PC-9 (cell line): ENCODE data around the gene MYOM1. TPM values are rescaled to one million over a fixed set of nuclear protein-coding genes. Genes with fewer than 3 reads are reported as not detected.
"Not testable (repeated sequence)": the region's sequence is repeated elsewhere in the genome, so short reads cannot be mapped to it uniquely, and the experiment has no call there.

ENCODE experiments used
- BruUV-seq: library from RNA; stranded (reverse); fragments of 400-500 nt; replicated peaks from 2 replicates; lab custom pipeline; 2021; lab: Mats Ljungman, UMichigan
- CTCF ChIA-PET: fragments of 300-600 bp; sonication (Branson Sonifier 250); formaldehyde crosslinking; loops from one replicate; lab custom pipeline; 2022; ENCODE audit warnings: antibody characterized with exemption; lab: Charles Lee
- POLR2A ChIA-PET: fragments of 300-600 bp; sonication (Branson Sonifier 250); formaldehyde crosslinking; loops from one replicate; lab custom pipeline; 2022; ENCODE audit warnings: antibody characterized with exemption; ENCODE audit not compliant: unreplicated experiment; lab: Charles Lee
- DNase-seq, 2 experiments: peaks; one replicate each; pipeline versions ENCODE4 v3.0.0 to v3.0.0-alpha.2; 2015 to 2022; ENCODE audit warnings: mixed read lengths in 1 of 2
- H2AFZ ChIP-seq: fragments of 200-600 bp; sonication (generic); 2 replicates; pipeline ENCODE4 v1.8.1; 2017; ENCODE audit warnings: antibody characterized with exemption
- H3F3A ChIP-seq: fragments of 200-600 bp; sonication (generic); 2 replicates; pipeline ENCODE4 v1.8.1; 2017; ENCODE audit warnings: antibody characterized with exemption, mild to moderate bottlenecking, low read depth; ENCODE audit not compliant: insufficient read depth
- H3K27ac ChIP-seq: fragments of 200-600 bp; sonication (generic); 2 replicates; pipeline ENCODE4 v1.6.1; 2016; ENCODE audit warnings: mixed run types
- H3K27me3 ChIP-seq: fragments of 200-600 bp; sonication (generic); 2 replicates; pipeline ENCODE4 v1.6.1; 2016; ENCODE audit warnings: low read depth, mixed run types; ENCODE audit not compliant: insufficient read depth
- H3K36me3 ChIP-seq: fragments of 200-600 bp; sonication (generic); 2 replicates; pipeline ENCODE4 v1.6.1; 2016; ENCODE audit warnings: low read depth, mixed run types
- H3K4me1 ChIP-seq: fragments of 200-600 bp; sonication (generic); replicated peaks from 2 replicates; pipeline ENCODE4 v1.6.1; 2016; ENCODE audit warnings: mixed run types; ENCODE audit not compliant: insufficient read depth
- H3K4me2 ChIP-seq: fragments of 200-600 bp; sonication (generic); 2 replicates; pipeline ENCODE4 v1.6.1; 2017; ENCODE audit warnings: mixed run types
- H3K4me3 ChIP-seq: fragments of 200-600 bp; sonication (generic); 2 replicates; pipeline ENCODE4 v1.6.1; 2016; ENCODE audit warnings: mixed run types
- H3K79me2 ChIP-seq: fragments of 200-600 bp; sonication (generic); 2 replicates; pipeline ENCODE4 v1.6.1; 2017; ENCODE audit warnings: low read depth, mixed run types
- H3K9me2 ChIP-seq: fragments of 200-600 bp; sonication (generic); 2 replicates; pipeline ENCODE4 v1.8.1; 2017; ENCODE audit warnings: mild to moderate bottlenecking; ENCODE audit not compliant: insufficient read depth
- H3K9me3 ChIP-seq: fragments of 200-600 bp; sonication (generic); 2 replicates; pipeline ENCODE4 v1.8.1; 2016; ENCODE audit warnings: low read depth; ENCODE audit not compliant: insufficient read depth
- H4K20me1 ChIP-seq: fragments of 200-600 bp; sonication (generic); 2 replicates; pipeline ENCODE4 v1.8.1; 2017; ENCODE audit not compliant: insufficient read depth
- CTCF ChIP-seq: fragments of 200-600 bp; sonication (generic); conservative IDR thresholded peaks from 2 replicates; pipeline ENCODE4 v1.6.1; 2017; ENCODE audit warnings: mixed run types, antibody characterized with exemption, mild to moderate bottlenecking, moderate library complexity
- EZH2 ChIP-seq: fragments of 200-600 bp; sonication (generic); IDR thresholded peaks from 2 replicates; pipeline ENCODE4 v1.8.0; 2017; ENCODE audit warnings: antibody characterized with exemption, low read depth
- intact Hi-C: fragments of 100-400 bp; cut with micrococcal nuclease; formaldehyde crosslinking; loops from one replicate; pipeline ENCODE4 v1.10.0; 2022; ENCODE audit not compliant: unreplicated experiment
- total RNA-seq: library from RNA; stranded (reverse); gene quantifications from 2 replicates; pipeline ENCODE4 v1.2.3, GENCODE V29; 2021

Gene MYOM1
- total RNA-seq, 1 experiment from 2014 or later, result 1.3 TPM

- Histone ChIP-seq H3K27me3 (no peaks in the 10 kb centered on the region), H3K27ac (no peak overlapping the region), H3K36me3 (no peaks in the 10 kb centered on the region), H3K79me2 (no peaks in the 10 kb centered on the region), H3K4me3 (no peak overlapping the region), H3K4me2 (no peak overlapping the region), H3K4me1 (no peaks in the 10 kb centered on the region), H2AFZ (no peak overlapping the region), H3K9me3 (no peaks in the 10 kb centered on the region), H4K20me1 (no peaks in the 10 kb centered on the region), H3K9me2 (no peaks in the 10 kb centered on the region), H3F3A (peaks cover 9% of the 10 kb centered on the region; the same call in 1 of the 2 replicates)
- BruUV-seq, result no TSS peak
- intact Hi-C loops, result no loop called here
- ChIA-PET CTCF (no interaction called here), POLR2A (no interaction called here)
- no peak for DNase-seq
- TF ChIP-seq CTCF (no peak), EZH2 (no peak)
Measured at GRCh38 chr18:3027370-3027891, 192.3 kb downstream of the MYOM1 start.

- H3K36me3 ChIP-seq, result no peaks in the 10 kb centered on the region
- no TSS peak for BruUV-seq
- no peak overlapping the region for H3K27ac ChIP-seq
- no peak overlapping the region for H3K4me2 ChIP-seq
- no peak overlapping the region for H3K4me3 ChIP-seq
- H3F3A ChIP-seq, result peaks cover 9% of the 10 kb centered on the region; the same call in 1 of the 2 replicates
- no peaks in the 10 kb centered on the region for H3K27me3 ChIP-seq
- no peaks in the 10 kb centered on the region for H3K9me2 ChIP-seq
- H3K79me2 ChIP-seq, result no peaks in the 10 kb centered on the region
- ChIA-PET POLR2A (no interaction called here), CTCF (no interaction called here)
- H3K4me1 ChIP-seq, result no peaks in the 10 kb centered on the region
- H2AFZ ChIP-seq, result no peak overlapping the region
- intact Hi-C loops, result no loop called here
- no peaks in the 10 kb centered on the region for H3K9me3 ChIP-seq
- TF ChIP-seq CTCF, result no peak
- no peak for TF ChIP-seq EZH2
- no peaks in the 10 kb centered on the region for H4K20me1 ChIP-seq
- DNase-seq, result no peak
Measured at GRCh38 chr18:3025544-3025943, 194.2 kb downstream of the MYOM1 start.

GRCh38 chr18:3023603-3024002 is 196.2 kb downstream of the MYOM1 start:
- H3K27ac ChIP-seq, H3K9me3 ChIP-seq, DNase-seq, intact Hi-C loops, H3K4me3 ChIP-seq, CTCF ChIA-PET, H3K9me2 ChIP-seq, H4K20me1 ChIP-seq, H3K4me2 ChIP-seq, BruUV-seq, H3K36me3 ChIP-seq, H3K79me2 ChIP-seq, H3K4me1 ChIP-seq, H2AFZ ChIP-seq, POLR2A ChIA-PET, H3F3A ChIP-seq, H3K27me3 ChIP-seq: not testable (repeated sequence)

Other genes with a start within 250 kb of the MYOM1 start
- 13.3 and 15.0 TPM in 2 replicates for gene LPIN2, start 206.8 kb downstream of the MYOM1 start, total RNA-seq
- gene MYL12A, start 27.8 kb upstream of the MYOM1 start, total RNA-seq, result 469 and 532 TPM in 2 replicates
- 381 and 383 TPM in 2 replicates for gene MYL12B, start 42.2 kb upstream of the MYOM1 start, total RNA-seq
- 188 and 203 TPM in 2 replicates for gene TGIF1, start 230.2 kb upstream of the MYOM1 start, total RNA-seq